K562 (cell line): Measurements from ENCODE around the gene MMP28. TPM values are rescaled to one million over a fixed set of nuclear protein-coding genes. Genes with fewer than 3 reads are reported as not detected.

ENCODE experiments used
- ATAC-seq: fragments of 200-7000 bp; cut with Tn5 transposase; 3 replicates; pipeline ENCODE4 v1.9.1; 2020; ENCODE audit warnings: moderate library complexity
- BruUV-seq: library from RNA; stranded (reverse); fragments of 400-500 nt; replicated peaks from 2 replicates; lab custom pipeline; 2021; lab: Mats Ljungman, UMichigan
- CTCF ChIA-PET: fragments of 300-600 bp; formaldehyde crosslinking; extraction: SDS; loops from one replicate; lab custom pipeline; 2021; ENCODE audit warnings: low intra/inter-chr PET ratio; lab: Yijun Ruan, JAX
- POLR2A ChIA-PET: fragments of 300-600, 350-650 bp; sonication (Branson Sonifier 250); formaldehyde crosslinking; extraction: SDS; loops from one replicate; lab custom pipeline; 2021; ENCODE audit warnings: antibody characterized with exemption, inconsistent platforms; lab: Yijun Ruan, JAX
- DNase-seq, 4 experiments: peaks; one replicate each; pipeline versions ENCODE4 v3.0.0 to v3.0.0-alpha.2; 2011 to 2018; ENCODE audit warnings: low spot score in 3 of 4, mixed read lengths in 3 of 4; ENCODE audit errors: extremely low read depth in 1 of 4
- FAIRE-seq: peaks from 2 replicates; lab custom pipeline; 2011; peaks lifted over from hg19 to GRCh38; lab: Jason Lieb, UNC
- H2AFZ ChIP-seq: 2 replicates; pipeline ENCODE4 v1.6.0; 2011; ENCODE audit warnings: low read depth, low read length, control low read depth, inconsistent platforms
- H3K27ac ChIP-seq: fragments of 200-600 bp; 3 replicates; pipeline ENCODE4 v1.8.0; 2011; ENCODE audit warnings: low read depth, mild to moderate bottlenecking, control low read depth, inconsistent platforms, low read length, moderate library complexity, mixed read lengths; ENCODE audit errors: extremely low read depth
- H3K27me3 ChIP-seq, 2 experiments: fragments of 300-600 bp in 1 of 2; 2 replicates in 1 of 2; 3 replicates in 1 of 2; pipeline versions ENCODE4 v1.6.0 to v1.8.0; 2011; ENCODE audit warnings: inconsistent platforms in 2 of 2, low read length in 2 of 2, mild to moderate bottlenecking in 1 of 2, mixed read lengths in 1 of 2, moderate library complexity in 1 of 2; ENCODE audit not compliant: control insufficient read depth in 2 of 2, insufficient read depth in 2 of 2
- H3K36me3 ChIP-seq: fragments of 300-600 bp; 3 replicates; pipeline ENCODE4 v1.8.0; 2011; ENCODE audit warnings: mild to moderate bottlenecking, low read length, inconsistent platforms; ENCODE audit not compliant: control insufficient read depth, insufficient read depth
- H3K4me1 ChIP-seq, 2 experiments: fragments of 200-600 bp in 1 of 2; replicated peaks in 1 of 2; 2 replicates in 1 of 2; 3 replicates in 1 of 2; pipeline versions ENCODE4 v1.5.1 to v1.8.0; 2011; ENCODE audit warnings: inconsistent platforms in 2 of 2, low read length in 2 of 2, mild to moderate bottlenecking in 1 of 2, mixed read lengths in 1 of 2, moderate library complexity in 1 of 2; ENCODE audit not compliant: control insufficient read depth in 2 of 2, insufficient read depth in 2 of 2
- H3K4me2 ChIP-seq: 2 replicates; pipeline ENCODE4 v1.6.1; 2011; ENCODE audit warnings: low read length, control low read depth, inconsistent platforms, mixed read lengths; ENCODE audit not compliant: insufficient read depth
- H3K4me3 ChIP-seq: fragments of 200-600 bp; sonication (generic), shearing (Covaris generic); 2 replicates; pipeline ENCODE4 v1.5.1; 2016; ENCODE audit warnings: control low read depth, inconsistent platforms
- H3K79me2 ChIP-seq: fragments of 200-600 bp; 3 replicates; pipeline ENCODE4 v1.8.0; 2011; ENCODE audit warnings: low read length, inconsistent platforms; ENCODE audit not compliant: control insufficient read depth, insufficient read depth
- H3K9ac ChIP-seq, 2 experiments: 2 replicates each; pipeline versions ENCODE4 v1.6.0 to v1.6.1; 2011; ENCODE audit warnings: low read depth in 2 of 2, low read length in 2 of 2, control low read depth in 1 of 2, inconsistent platforms in 1 of 2, mild to moderate bottlenecking in 1 of 2, mixed read lengths in 1 of 2; ENCODE audit not compliant: insufficient read depth in 1 of 2
- H3K9me1 ChIP-seq: one replicate; pipeline ENCODE4 v1.6.0; 2011; ENCODE audit warnings: inconsistent platforms, mild to moderate bottlenecking, low read length, moderate library complexity; ENCODE audit not compliant: control insufficient read depth, insufficient read depth
- H3K9me3 ChIP-seq: replicated peaks from 2 replicates; pipeline ENCODE4 v1.5.1; 2011; ENCODE audit warnings: low read depth, low read length, inconsistent platforms; ENCODE audit not compliant: control insufficient read depth, insufficient read depth
- H4K20me1 ChIP-seq: replicated peaks from 2 replicates; pipeline ENCODE4 v1.6.1; 2011; ENCODE audit warnings: low read length, inconsistent platforms, mixed read lengths; ENCODE audit not compliant: control insufficient read depth, insufficient read depth
- CREB1 ChIP-seq, 2 experiments: sonication (generic) in 1 of 2; formaldehyde crosslinking in 1 of 2; IDR thresholded peaks; 2 replicates each; pipeline versions ENCODE4 v1.6.1 to v1.8.0; 2012 to 2022; ENCODE audit warnings: inconsistent platforms in 1 of 2, mild to moderate bottlenecking in 1 of 2, missing genetic modification reagents in 1 of 2, moderate library complexity in 1 of 2
- EHMT2 ChIP-seq: fragments of 450-650 bp; IDR thresholded peaks from 2 replicates; pipeline ENCODE4 v1.6.1; 2018; ENCODE audit warnings: antibody characterized with exemption
- HDAC2 ChIP-seq: fragments of 450-650 bp; IDR thresholded peaks from 2 replicates; pipeline ENCODE4 v1.6.1; 2016; ENCODE audit warnings: mild to moderate bottlenecking
- MAZ ChIP-seq, 2 experiments: fragments of 450-650 bp in 1 of 2; sonication (generic) in 1 of 2; formaldehyde crosslinking; IDR thresholded peaks in 1 of 2; conservative IDR thresholded peaks in 1 of 2; 2 replicates each; pipeline versions ENCODE4 v1.4.0 to v1.5.0; 2020; ENCODE audit warnings: mild to moderate bottlenecking in 1 of 2, missing genetic modification reagents in 1 of 2
- MIER1 ChIP-seq: fragments of 450-650 bp; IDR thresholded peaks from 2 replicates; pipeline ENCODE4 v1.6.1; 2016; ENCODE audit warnings: antibody characterized with exemption, mild to moderate bottlenecking, low read depth
- SFPQ ChIP-seq: fragments of 200-400 bp; formaldehyde crosslinking; IDR thresholded peaks from 2 replicates; pipeline ENCODE4 v1.6.1; 2017; ENCODE audit warnings: mild to moderate bottlenecking, low read depth, low read length, moderate library complexity
- SPI1 ChIP-seq: IDR thresholded peaks from 2 replicates; pipeline ENCODE4 v1.6.1; 2011; ENCODE audit warnings: low read depth, low read length, control low read depth, borderline replicate concordance
- ZBTB12 ChIP-seq: fragments of 250-450 bp; sonication (Bioruptor Pico); IDR thresholded peaks from 2 replicates; pipeline ENCODE4 v1.4.0; 2020
- ZFP91 ChIP-seq: sonication (generic); formaldehyde crosslinking; IDR thresholded peaks from 2 replicates; pipeline ENCODE4 v1.8.0; 2022; ENCODE audit warnings: mild to moderate bottlenecking, missing genetic modification reagents
- ZNF121 ChIP-seq: sonication (generic); formaldehyde crosslinking; conservative IDR thresholded peaks from 2 replicates; pipeline ENCODE4 v1.8.0; 2022; ENCODE audit warnings: missing genetic modification reagents
- ZNF197 ChIP-seq: fragments of 200-800 bp; sonication (Bioruptor generic); IDR thresholded peaks from 2 replicates; pipeline ENCODE4 v1.6.1; 2016; ENCODE audit warnings: low read depth, missing genetic modification characterization, missing compliant biosample characterization
- ZNF766 ChIP-seq: fragments of 200-800 bp; sonication (Bioruptor generic); conservative IDR thresholded peaks from 2 replicates; pipeline ENCODE4 v1.6.1; 2016; ENCODE audit warnings: missing genetic modification characterization, missing compliant biosample characterization
- WGBS: fragments of 100-300 bp; shearing (Covaris generic); methylation state at CpG from one replicate; pipeline ENCODE4 v1.1.6; 2016; ENCODE audit warnings: low coverage, mixed read lengths; ENCODE audit not compliant: insufficient coverage; ENCODE audit errors: missing lambda C conversion rate; 5-methylcytosine and 5-hydroxymethylcytosine counted together
- in situ Hi-C: fragments of 300-500 bp; cut with MboI; formaldehyde crosslinking; loops from 4 replicates; pipeline ENCODE4 v1.15.0; 2018; ENCODE audit warnings: inconsistent platforms, mixed read lengths
- intact Hi-C: fragments of 100-400 bp; cut with micrococcal nuclease; formaldehyde crosslinking; loops from 2 replicates; pipeline ENCODE4 v1.14.2; 2022
- polyA plus RNA-seq, 8 experiments: library from polyadenylated mRNA; depleted of rRNA in 4 of 8; stranded (reverse) in 5 of 8; unstranded in 3 of 8; fragments of >200 nt; fragmentation: Nextera tagmentation in 2 of 8; fragmentation: Illumina TruSeq in 1 of 8; extraction: Ambion mirVana in 2 of 8; extraction: Trizol in 1 of 8; gene quantifications; 2 replicates each; pipeline versions ENCODE4 v1.2.1 to v1.2.3, GENCODE V29; 2011 to 2014; ENCODE audit warnings: inconsistent platforms in 1 of 8, missing spikeins in 1 of 8
- total RNA-seq, 7 experiments: library from RNA; depleted of rRNA in 6 of 7; stranded (reverse); fragments of >200 nt in 6 of 7; fragmentation: Illumina TruSeq in 2 of 7; extraction: Trizol in 2 of 7; gene quantifications; 2 replicates each; pipeline versions ENCODE4 v1.2.1 to v1.2.3, GENCODE V29; 2011 to 2021; ENCODE audit warnings: low replicate concordance in 1 of 7

The MMP28 gene
- total and polyA plus RNA-seq, 9 of the 15 experiments (the other 6 are each of a cell fraction or from before 2014, with no cell fraction given): not detected

DNA sequence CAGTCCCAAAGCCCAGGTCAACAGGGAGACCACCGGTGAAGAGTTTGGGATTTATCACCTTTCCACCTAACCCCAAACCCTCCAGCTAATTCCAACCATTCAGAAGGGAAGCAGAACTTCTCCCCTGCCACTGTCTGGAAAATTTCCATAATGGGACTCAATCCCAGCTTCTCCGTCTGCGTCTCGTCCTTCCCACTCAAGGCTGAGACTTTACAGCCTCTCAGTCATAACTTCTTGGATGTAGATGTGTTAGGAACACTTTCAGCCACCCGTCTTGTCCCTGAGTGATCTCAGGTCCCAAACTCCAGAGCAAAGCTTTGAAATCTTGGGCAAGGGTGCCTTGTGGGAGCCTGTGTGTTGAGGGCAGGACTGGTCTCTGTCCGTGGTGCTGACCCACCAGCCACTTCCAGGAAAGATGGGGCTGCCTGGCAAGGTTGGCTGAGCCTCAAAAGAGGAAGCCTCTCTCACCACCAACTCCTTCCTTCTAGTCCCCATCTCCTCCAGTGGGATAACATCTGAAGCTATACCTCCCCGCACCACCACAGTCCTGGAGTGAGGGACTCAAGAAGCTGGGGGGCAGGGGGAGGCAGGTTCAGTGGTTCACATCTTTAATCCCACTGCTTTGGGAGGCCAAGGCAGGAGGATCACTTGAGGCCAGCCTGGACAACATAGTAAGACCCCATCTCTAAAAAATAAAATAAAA is 51.7 kb downstream of the MMP28 start:
- Histone ChIP-seq H3K9me1 (peaks cover 4% of the 10 kb centered on the region), H3K9ac (no peak overlapping the region), H3K4me3 (no peak overlapping the region), H4K20me1 (peaks cover 17% of the 10 kb centered on the region), H3K9me3 (no peaks in the 10 kb centered on the region), H2AFZ (no peak overlapping the region), H3K36me3 (no peaks in the 10 kb centered on the region), H3K27ac (no peak overlapping the region), H3K4me1 (peaks cover 0 to 16% of the 10 kb centered on the region in 2 experiments; a peak in 3 of 5 replicates), H3K79me2 (no peaks in the 10 kb centered on the region), H3K4me2 (no peak overlapping the region), H3K27me3 (peaks cover 21 to 73% of the 10 kb centered on the region in 2 experiments)
- ATAC-seq: no peak
- ChIA-PET CTCF (no interaction called here), POLR2A (interaction anchor here (0.6 to 0.8 kb wide), 4 partner anchors 9 to 193 kb away, joined by 3 read pairs; no protein-coding TSS in a partner anchor)
- 16% methylated on average over 7 of the region's 7 CpGs for WGBS
- intact Hi-C loops: no loop called here
- peak in 3 of 4 experiments; percentile 45 to 55 (median 48) for DNase-seq
- FAIRE-seq: no peak
- BruUV-seq: no TSS peak
- in situ Hi-C loops: loop anchor here (10.0 to 25.0 kb wide), 2 partner anchors 599 to 1306 kb away; partner anchors contain the start of genes NLE1 and UNC45B
- TF ChIP-seq CREB1 (IDR thresholded peaks at IDR 0.05) (no peak), CREB1 (CRISPR knock-in tag; IDR thresholded peaks at IDR 0.05) (no peak), MAZ (CRISPR knock-in tag; conservative IDR thresholded peaks at IDR 0.05 in 1 of 2, IDR thresholded peaks at IDR 0.05 in 1 of 2) (0 out of 4 replicates have a peak, but pooled peaks of 1 of the 2 experiments have one; percentile 22), MIER1 (peak; percentile 94), HDAC2 (0 out of 2 replicates have a peak, but pooled peaks have one; percentile 32), SPI1 (peak; percentile 73), SFPQ (no peak), ZNF121 (CRISPR knock-in tag) (peak; percentile 77), ZNF197 (CRISPR knock-in tag) (peak; percentile 54; the same call in 1 of the 2 replicates), ZBTB12 (CRISPR knock-in tag) (no peak), ZNF766 (peak; percentile 57; the same call in 1 of the 2 replicates), EHMT2 (peak; percentile 97), ZFP91 (CRISPR knock-in tag) (no peak)
